Measurements from ENCODE around the gene GALNTL6.

GALNTL6 gene

GRCh38 chr4:172152284-172152683 is 339.1 kb downstream of the GALNTL6 start:
- ChIA-PET POLR2A (no interaction called here), CTCF (interaction anchor here (0.9 kb wide), 1 partner anchor 373 kb away, joined by 3 read pairs; no protein-coding TSS in a partner anchor)
- TF ChIP-seq SUZ12 (IDR thresholded peaks at IDR 0.05) (no peak), PKNOX1 (IDR thresholded peaks at IDR 0.05) (no peak), FOXK2 (IDR thresholded peaks at IDR 0.05) (no peak), ELF4 (IDR thresholded peaks at IDR 0.05) (no peak), FOXA1 (IDR thresholded peaks at IDR 0.05) (no peak), CTBP1 (IDR thresholded peaks at IDR 0.05; ENCODE audit: borderline replicate concordance) (no peak), TARDBP (IDR thresholded peaks at IDR 0.05) (no peak), HDGF (IDR thresholded peaks at IDR 0.05; ENCODE audit: borderline replicate concordance) (no peak), L3MBTL2 (conservative IDR thresholded peaks at IDR 0.05) (no peak), FOXM1 (IDR thresholded peaks at IDR 0.05; ENCODE audit: borderline replicate concordance) (no peak)
- DNase-seq (ENCODE audit: extremely low spot score): no peak

- ChIA-PET POLR2A (no interaction called here), CTCF (no interaction called here)
- TF ChIP-seq TARDBP (IDR thresholded peaks at IDR 0.05) (no peak), LEF1 (IDR thresholded peaks at IDR 0.05; ENCODE audit: borderline replicate concordance) (no peak), BHLHE40 (IDR thresholded peaks at IDR 0.05; ENCODE audit: borderline replicate concordance) (no peak), HDGF (IDR thresholded peaks at IDR 0.05; ENCODE audit: borderline replicate concordance) (no peak), FOXK2 (IDR thresholded peaks at IDR 0.05) (no peak), PKNOX1 (IDR thresholded peaks at IDR 0.05) (no peak)
- DNase-seq (ENCODE audit: extremely low spot score): no peak
Observed at GRCh38 chr4:172153719-172154118, 340.5 kb downstream of the GALNTL6 start.

- CTCF ChIA-PET: no interaction called here
- POLR2A ChIA-PET: no interaction called here
- no peak for DNase-seq (ENCODE audit: extremely low spot score)
- TF ChIP-seq SUZ12 (IDR thresholded peaks at IDR 0.05) (no peak), FOXM1 (IDR thresholded peaks at IDR 0.05; ENCODE audit: borderline replicate concordance) (no peak), LEF1 (IDR thresholded peaks at IDR 0.05; ENCODE audit: borderline replicate concordance) (no peak), FOXK2 (IDR thresholded peaks at IDR 0.05) (no peak), ARNT (IDR thresholded peaks at IDR 0.05) (no peak), HDGF (IDR thresholded peaks at IDR 0.05; ENCODE audit: borderline replicate concordance) (no peak), BHLHE40 (IDR thresholded peaks at IDR 0.05; ENCODE audit: borderline replicate concordance) (no peak), TARDBP (IDR thresholded peaks at IDR 0.05) (no peak), NFRKB (IDR thresholded peaks at IDR 0.05) (no peak), ZNF384 (IDR thresholded peaks at IDR 0.05) (no peak), ELF4 (IDR thresholded peaks at IDR 0.05) (no peak), L3MBTL2 (conservative IDR thresholded peaks at IDR 0.05) (no peak), FOXA1 (IDR thresholded peaks at IDR 0.05) (no peak), CTBP1 (IDR thresholded peaks at IDR 0.05; ENCODE audit: borderline replicate concordance) (no peak), SP1 (IDR thresholded peaks at IDR 0.05) (no peak), PKNOX1 (IDR thresholded peaks at IDR 0.05) (no peak)
Observed at GRCh38 chr4:172155838-172156345, 342.7 kb downstream of the GALNTL6 start.

- TF ChIP-seq ZNF384 (IDR thresholded peaks at IDR 0.05) (no peak), FOXK2 (IDR thresholded peaks at IDR 0.05) (no peak), ARNT (IDR thresholded peaks at IDR 0.05) (no peak), SUZ12 (IDR thresholded peaks at IDR 0.05) (no peak), HDGF (IDR thresholded peaks at IDR 0.05; ENCODE audit: borderline replicate concordance) (no peak), SP1 (IDR thresholded peaks at IDR 0.05) (no peak), FOXA1 (IDR thresholded peaks at IDR 0.05) (no peak), L3MBTL2 (conservative IDR thresholded peaks at IDR 0.05) (no peak), BHLHE40 (IDR thresholded peaks at IDR 0.05; ENCODE audit: borderline replicate concordance) (no peak), NFRKB (IDR thresholded peaks at IDR 0.05) (no peak), ELF4 (IDR thresholded peaks at IDR 0.05) (no peak), CTBP1 (IDR thresholded peaks at IDR 0.05; ENCODE audit: borderline replicate concordance) (no peak), LEF1 (IDR thresholded peaks at IDR 0.05; ENCODE audit: borderline replicate concordance) (no peak), FOXM1 (IDR thresholded peaks at IDR 0.05; ENCODE audit: borderline replicate concordance) (no peak), TARDBP (IDR thresholded peaks at IDR 0.05) (no peak), PKNOX1 (IDR thresholded peaks at IDR 0.05) (no peak)
- CTCF ChIA-PET: interaction anchor here (0.7 kb wide), 1 partner anchor 276 kb away, joined by 4 read pairs; no protein-coding TSS in a partner anchor
- POLR2A ChIA-PET: no interaction called here
- DNase-seq (ENCODE audit: extremely low spot score): no peak
Observed at GRCh38 chr4:172157946-172158345, 344.7 kb downstream of the GALNTL6 start.

GRCh38 chr4:172163215-172163614 is 350.0 kb downstream of the GALNTL6 start:
- TF ChIP-seq ZNF384 (IDR thresholded peaks at IDR 0.05) (no peak), PKNOX1 (IDR thresholded peaks at IDR 0.05) (no peak)
- CTCF ChIA-PET: no interaction called here
- POLR2A ChIA-PET: no interaction called here
- DNase-seq (ENCODE audit: extremely low spot score): no peak
